SIG-M5 treated with dmso at 0.1 percent for 504 hours (cell line): ENCODE data around the gene RFPL2.
"Not testable (repeated sequence)": the region's sequence is repeated elsewhere in the genome, so short reads cannot be mapped to it uniquely, and the experiment has no call there.

ENCODE experiments used
- DNase-seq: peaks from one replicate; lab custom pipeline; 2025; ENCODE audit not compliant: unreplicated experiment; lab: John Stamatoyannopoulos, UW

RFPL2 gene

GRCh38 chr22:32206774-32207758 is 2.2 kb upstream of the RFPL2 start:
- DNase-seq: peak; percentile 46

- DNase-seq: no peak
Observed at GRCh38 chr22:32205974-32206773, 1.3 kb upstream of the RFPL2 start.

- DNase-seq: no peak
Observed at GRCh38 chr22:32204040-32204855, 625 bp downstream of the RFPL2 start.

- DNase-seq: no peak
Observed at GRCh38 chr22:32203181-32204039, 1.5 kb downstream of the RFPL2 start.

GRCh38 chr22:32202539-32203180 is 2.2 kb downstream of the RFPL2 start:
- DNase-seq: peak; percentile 68

- no peak for DNase-seq
Observed at GRCh38 chr22:32202161-32202538, 2.7 kb downstream of the RFPL2 start.

GRCh38 chr22:32200752-32201151 is 4.1 kb downstream of the RFPL2 start:
- DNase-seq: no peak

- DNase-seq: no peak
Observed at GRCh38 chr22:32199961-32200360, 4.9 kb downstream of the RFPL2 start.

GRCh38 chr22:32199341-32199740 is 5.5 kb downstream of the RFPL2 start:
- DNase-seq: no peak

- DNase-seq: not testable (repeated sequence)
Observed at GRCh38 chr22:32197553-32198226, 7.2 kb downstream of the RFPL2 start.

GRCh38 chr22:32195900-32196299 is 9.0 kb downstream of the RFPL2 start:
- DNase-seq: not testable (repeated sequence)

GRCh38 chr22:32193346-32193745 is 11.5 kb downstream of the RFPL2 start:
- DNase-seq: not testable (repeated sequence)

GRCh38 chr22:32191021-32191420 is 13.9 kb downstream of the RFPL2 start:
- DNase-seq: not testable (repeated sequence)

GRCh38 chr22:32185821-32186220 is 19.1 kb downstream of the RFPL2 start:
- DNase-seq: no peak

- DNase-seq: no peak
Observed at GRCh38 chr22:32183625-32184024, 21.2 kb downstream of the RFPL2 start.

GRCh38 chr22:32181043-32181442 is 23.8 kb downstream of the RFPL2 start:
- DNase-seq: no peak

GRCh38 chr22:32177221-32177765 is 27.6 kb downstream of the RFPL2 start:
- no peak for DNase-seq
